ENCODE results near the gene FAAP20. TPM values are rescaled to one million over a fixed set of nuclear protein-coding genes. Genes with fewer than 3 reads are reported as not detected.
A peak's percentile ranks its signal among the peaks of the same experiment; 100 is the strongest.

The FAAP20 gene
- total RNA-seq, 2 experiments from 2014 or later = 64.7 to 71.7 TPM

GRCh38 chr1:2239384-2239985 lies 44.9 kb upstream of the FAAP20 start:
- ChIA-PET POLR2A (interaction anchor here (0.6 to 1.9 kb wide), 2 partner anchors 10 to 609 kb away, joined by 3 to 9 read pairs; no protein-coding TSS in a partner anchor), CTCF (interaction anchor here (0.7 to 1.4 kb wide), 5 partner anchors 10 to 142 kb away, joined by 3 to 6 read pairs (median 3); partner anchors contain the start of gene FAAP20)
- peaks cover 80% of the 10 kb centered on the region for H3K4me1 Mint-ChIP-seq (ENCODE audit: low read depth)
- ATAC-seq (no peak), DNase-seq (no peak)
- TF ChIP-seq CTCF (IDR thresholded peaks at IDR 0.05) = no peak
- no peak overlapping the region for H3K4me3 Mint-ChIP-seq
- no peaks in the 10 kb centered on the region for H3K9me3 Mint-ChIP-seq
- intact Hi-C loops (cut with micrococcal nuclease) = no loop called here
- peaks cover 24% of the 10 kb centered on the region for H3K36me3 Mint-ChIP-seq (ENCODE audit: low read depth)
- no peaks in the 10 kb centered on the region for H3K27me3 Mint-ChIP-seq
- H3K27ac Mint-ChIP-seq = peak overlapping the region; percentile 60

- ATAC-seq = no peak
- Mint-ChIP-seq H3K27me3 (no peaks in the 10 kb centered on the region), H3K4me1 (ENCODE audit: low read depth) (peaks cover 82% of the 10 kb centered on the region), H3K36me3 (ENCODE audit: low read depth) (peaks cover 25% of the 10 kb centered on the region), H3K4me3 (no peak overlapping the region), H3K9me3 (no peaks in the 10 kb centered on the region), H3K27ac (no peak overlapping the region)
- CTCF ChIA-PET = interaction anchor here (1.2 to 1.4 kb wide), 2 partner anchors 44 to 60 kb away, joined by 3 to 6 read pairs; partner anchors contain the start of gene FAAP20
- POLR2A ChIA-PET = interaction anchor here (0.6 to 1.9 kb wide), 2 partner anchors 10 to 608 kb away, joined by 3 to 9 read pairs; no protein-coding TSS in a partner anchor
- no peak for DNase-seq
- no peak for TF ChIP-seq CTCF (IDR thresholded peaks at IDR 0.05)
- intact Hi-C loops (cut with micrococcal nuclease) = no loop called here
Measured at GRCh38 chr1:2239013-2239370, 44.4 kb upstream of the FAAP20 start.

- no peak for ATAC-seq
- Mint-ChIP-seq H3K4me3 (no peak overlapping the region), H3K4me1 (ENCODE audit: low read depth) (peaks cover 83% of the 10 kb centered on the region), H3K27me3 (no peaks in the 10 kb centered on the region), H3K36me3 (ENCODE audit: low read depth) (peaks cover 22% of the 10 kb centered on the region), H3K27ac (no peak overlapping the region), H3K9me3 (no peaks in the 10 kb centered on the region)
- no peak for TF ChIP-seq CTCF (IDR thresholded peaks at IDR 0.05)
- ChIA-PET POLR2A (interaction anchor here (1.0 to 1.9 kb wide), 2 partner anchors 9 to 15 kb away, joined by 4 to 9 read pairs; no protein-coding TSS in a partner anchor), CTCF (interaction anchor here (1.2 to 1.4 kb wide), 2 partner anchors 44 to 60 kb away, joined by 3 to 6 read pairs; partner anchors contain the start of gene FAAP20)
- intact Hi-C loops (cut with micrococcal nuclease) = no loop called here
- no peak for DNase-seq
Measured at GRCh38 chr1:2238361-2239012, 43.9 kb upstream of the FAAP20 start.

- H3K36me3 Mint-ChIP-seq (ENCODE audit: low read depth) = peaks cover 19% of the 10 kb centered on the region
- ATAC-seq = no peak
- POLR2A ChIA-PET = interaction anchor here (0.7 to 1.9 kb wide), 5 partner anchors 9 to 35 kb away, joined by 3 to 9 read pairs (median 4); no protein-coding TSS in a partner anchor
- H3K4me1 Mint-ChIP-seq (ENCODE audit: low read depth) = peaks cover 82% of the 10 kb centered on the region
- no peak for DNase-seq
- H3K27ac Mint-ChIP-seq = peak overlapping the region; percentile 67
- CTCF ChIA-PET = interaction anchor here (1.3 to 1.4 kb wide), 2 partner anchors 21 to 42 kb away, joined by 3 read pairs; no protein-coding TSS in a partner anchor
- intact Hi-C loops (cut with micrococcal nuclease) = no loop called here
- H3K4me3 Mint-ChIP-seq = no peak overlapping the region
- no peak for TF ChIP-seq CTCF (IDR thresholded peaks at IDR 0.05)
- no peaks in the 10 kb centered on the region for H3K27me3 Mint-ChIP-seq
- H3K9me3 Mint-ChIP-seq = no peaks in the 10 kb centered on the region
Measured at GRCh38 chr1:2237773-2238172, 43.2 kb upstream of the FAAP20 start.

All from activated CD8-positive, alpha-beta T cell treated with anti-CD3 and anti-CD28 coated beads for 36 hours (primary cell).